CD4-positive, alpha-beta T cell treated with Interleukin-2 at 100 ng/mL for 4 hours (primary cell): ENCODE results near the gene PTPRCAP.
"Not testable (repeated sequence)": the region's sequence is repeated elsewhere in the genome, so short reads cannot be mapped to it uniquely, and the experiment has no call there.

Experiments used
- DNase-seq: peaks from one replicate; pipeline ENCODE4 v3.0.0-alpha.2; 2020; ENCODE audit warnings: low spot score

The PTPRCAP gene

GRCh38 chr11:67437082-67437808 is at the start of gene PTPRCAP:
Gene PTPRCAP (minus strand): TSS chr11:67437682. CDS start chr11:67437619, 63 bp downstream.
- DNase-seq, result peak; percentile 65

GRCh38 chr11:67486481-67487195 is 49.2 kb upstream of the PTPRCAP start:
- DNase-seq, result no peak

DNA sequence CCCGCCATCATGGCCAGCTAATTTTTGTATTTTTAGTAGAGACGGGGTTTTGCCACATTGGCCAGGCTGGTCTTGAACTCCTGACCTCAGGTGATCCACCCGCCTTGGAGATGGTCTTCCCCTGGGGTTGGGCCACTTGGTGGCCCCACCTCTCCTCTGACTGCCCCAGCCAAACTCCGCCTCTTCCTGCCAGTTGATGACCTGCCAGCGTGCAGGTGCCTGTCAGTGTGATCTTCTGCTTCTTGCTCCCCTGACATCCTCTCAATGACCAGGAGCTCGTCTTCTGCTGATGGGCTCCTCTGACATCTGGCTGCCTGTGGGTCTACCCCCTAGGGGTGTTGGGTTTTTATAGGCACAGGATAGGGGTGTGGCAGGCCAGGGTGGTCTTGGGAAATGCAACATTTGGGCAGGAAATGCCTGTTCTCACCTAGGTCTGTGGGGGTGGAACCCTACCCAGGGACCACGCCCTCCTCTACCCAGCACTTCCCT is 48.4 kb upstream of the PTPRCAP start:
- peak; percentile 59 for DNase-seq

GRCh38 chr11:67484847-67485311 is 47.4 kb upstream of the PTPRCAP start:
- DNase-seq, result peak; percentile 62

DNA sequence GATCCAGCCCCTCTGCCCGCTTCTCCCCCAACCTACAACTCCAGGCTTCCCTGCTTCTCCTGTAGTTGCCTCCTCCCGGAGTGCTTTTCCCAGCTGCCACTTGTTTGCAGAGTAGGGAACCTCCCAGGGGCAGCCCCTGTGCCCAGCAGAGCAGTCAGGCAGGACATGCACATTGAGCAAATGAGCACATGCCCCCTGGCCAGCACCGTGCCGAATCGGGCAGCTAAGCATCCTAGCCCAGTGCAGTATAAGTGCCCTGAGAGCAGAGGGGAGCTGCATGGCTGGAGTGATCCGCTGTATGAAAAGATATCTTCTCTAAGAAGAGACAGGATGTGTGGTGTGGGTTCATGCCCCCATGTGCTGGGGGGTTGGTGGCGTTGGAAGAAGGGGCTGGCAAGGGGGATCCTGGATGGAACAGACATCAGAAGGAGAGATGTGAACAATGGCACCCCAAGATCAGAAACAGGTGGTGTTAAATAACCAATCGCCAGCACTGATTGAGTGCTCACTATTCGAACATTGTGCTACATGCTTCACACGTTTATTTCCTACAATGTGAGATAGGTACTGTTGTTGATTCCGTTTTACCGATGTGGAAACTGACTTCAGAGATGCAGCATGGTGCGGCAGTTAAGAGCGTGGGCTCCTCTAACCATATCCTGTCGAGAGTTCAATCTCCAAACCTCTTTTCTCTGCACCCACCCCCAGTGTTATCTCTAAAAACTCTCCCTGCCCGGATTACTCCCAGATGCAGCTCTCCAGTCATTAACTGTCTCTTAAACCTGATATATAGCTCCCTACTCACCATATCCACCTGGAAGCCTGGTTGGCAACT is 46.6 kb upstream of the PTPRCAP start:
- peak; percentile 45 for DNase-seq

- DNase-seq, result peak; percentile 98
These were observed 45.6 kb upstream of the PTPRCAP start, which contains the start of gene AIP for GRCh38 chr11:67482827-67483798. Gene AIP (plus strand): TSS chr11:67483026. CDS start chr11:67483159, 133 bp downstream.

DNA sequence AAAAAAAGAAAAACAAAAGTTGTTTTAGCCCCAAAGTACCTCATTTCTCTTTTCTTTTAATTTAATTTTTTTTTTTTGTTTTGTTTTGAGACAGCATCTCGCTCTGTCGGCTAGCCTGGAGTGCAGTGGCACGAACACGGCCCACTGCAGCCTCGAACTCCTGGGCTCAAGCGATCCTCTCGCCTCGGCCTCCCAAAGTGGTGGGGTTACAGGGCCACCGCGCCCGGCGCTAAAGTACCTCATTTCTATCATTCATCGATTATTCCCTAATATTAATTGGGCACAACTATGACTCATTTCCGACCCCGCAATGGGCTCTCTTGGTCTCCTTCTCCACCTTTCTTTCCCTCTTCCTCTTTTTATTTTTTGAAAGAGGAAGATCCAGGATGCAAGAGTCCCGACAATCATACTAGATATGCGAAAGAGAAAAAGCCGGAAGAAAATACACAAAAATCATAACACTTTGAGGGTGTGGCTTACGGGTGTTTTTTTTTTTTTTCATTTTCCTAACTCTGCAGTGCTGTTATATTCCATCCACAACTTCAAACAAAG is 44.9 kb upstream of the PTPRCAP start:
- DNase-seq, result no peak

GRCh38 chr11:67477344-67478050 is 40.0 kb upstream of the PTPRCAP start:
- not testable (repeated sequence) for DNase-seq

DNA sequence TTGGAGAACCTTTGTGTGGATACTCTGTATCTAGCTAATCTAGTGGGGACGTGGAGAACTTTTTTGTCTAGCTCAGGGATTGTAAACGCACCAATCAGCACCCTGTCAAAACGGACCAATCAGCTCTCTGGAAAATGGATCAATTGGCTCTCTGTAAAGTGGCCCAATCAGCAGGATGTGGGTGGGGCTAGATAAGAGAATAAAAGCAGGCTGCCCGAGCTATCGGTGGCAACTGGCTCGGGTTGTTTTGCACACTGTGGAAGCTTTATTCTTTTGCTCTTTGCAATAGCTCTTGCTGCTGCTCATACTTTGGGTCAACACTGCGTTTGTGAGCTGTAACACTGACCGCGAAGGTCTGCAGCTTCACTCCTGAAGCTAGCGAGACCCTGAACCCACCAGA is 39.2 kb upstream of the PTPRCAP start:
- DNase-seq, result not testable (repeated sequence)

DNA sequence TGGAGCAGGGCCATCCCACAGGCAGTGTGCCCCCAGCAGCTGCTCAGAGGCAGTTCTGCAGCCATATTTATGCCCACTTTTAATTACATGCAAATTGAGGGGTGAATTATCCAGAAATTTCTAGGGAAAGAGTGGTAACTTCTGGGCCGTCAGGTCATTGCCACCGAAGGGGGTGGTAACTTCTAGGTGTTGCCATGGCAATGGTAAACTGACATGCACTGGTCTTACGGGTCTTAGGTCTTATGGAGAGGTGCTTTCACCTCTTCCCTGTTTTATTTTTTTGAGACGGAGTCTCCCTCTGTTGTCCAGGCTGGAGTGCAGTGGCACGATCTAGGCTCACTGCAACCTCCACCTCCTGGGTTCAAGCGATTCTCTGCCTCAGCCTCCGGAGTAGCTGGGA is 35.4 kb upstream of the PTPRCAP start:
- DNase-seq, result no peak

DNA sequence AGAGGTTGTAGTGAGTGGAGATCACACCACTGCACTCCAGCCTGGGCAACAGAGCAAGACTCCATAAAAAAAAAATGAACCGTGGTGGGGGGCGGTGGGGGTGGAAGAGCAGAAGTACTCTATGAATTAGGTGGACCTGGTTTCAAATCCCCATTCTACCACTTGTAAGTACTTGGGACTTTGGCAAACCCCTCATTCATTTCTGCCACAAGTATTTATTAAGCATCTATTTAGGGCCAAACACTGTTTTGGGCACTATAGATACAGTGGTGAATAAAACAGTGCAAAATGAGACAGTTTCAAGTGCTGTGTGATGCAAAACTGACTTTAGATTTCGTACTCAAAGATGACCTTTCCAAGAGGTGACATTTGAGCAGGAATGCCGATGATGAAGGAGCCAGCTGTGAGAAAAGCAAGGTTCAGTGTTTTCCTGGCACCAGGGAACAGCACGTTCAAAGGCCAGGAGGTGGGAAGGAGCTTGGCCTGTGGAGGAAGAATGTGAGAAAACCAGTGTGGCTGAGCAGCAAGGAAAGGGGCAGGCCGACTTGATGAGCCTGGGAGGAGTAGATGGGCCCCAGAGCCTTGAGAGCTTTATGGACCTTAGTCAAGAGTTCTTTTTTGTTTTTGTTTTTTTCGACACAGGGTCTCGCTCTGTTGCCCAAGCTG is 33.0 kb upstream of the PTPRCAP start:
- no peak for DNase-seq

GRCh38 chr11:67469508-67469811 is 32.0 kb upstream of the PTPRCAP start:
- DNase-seq, result no peak

DNA sequence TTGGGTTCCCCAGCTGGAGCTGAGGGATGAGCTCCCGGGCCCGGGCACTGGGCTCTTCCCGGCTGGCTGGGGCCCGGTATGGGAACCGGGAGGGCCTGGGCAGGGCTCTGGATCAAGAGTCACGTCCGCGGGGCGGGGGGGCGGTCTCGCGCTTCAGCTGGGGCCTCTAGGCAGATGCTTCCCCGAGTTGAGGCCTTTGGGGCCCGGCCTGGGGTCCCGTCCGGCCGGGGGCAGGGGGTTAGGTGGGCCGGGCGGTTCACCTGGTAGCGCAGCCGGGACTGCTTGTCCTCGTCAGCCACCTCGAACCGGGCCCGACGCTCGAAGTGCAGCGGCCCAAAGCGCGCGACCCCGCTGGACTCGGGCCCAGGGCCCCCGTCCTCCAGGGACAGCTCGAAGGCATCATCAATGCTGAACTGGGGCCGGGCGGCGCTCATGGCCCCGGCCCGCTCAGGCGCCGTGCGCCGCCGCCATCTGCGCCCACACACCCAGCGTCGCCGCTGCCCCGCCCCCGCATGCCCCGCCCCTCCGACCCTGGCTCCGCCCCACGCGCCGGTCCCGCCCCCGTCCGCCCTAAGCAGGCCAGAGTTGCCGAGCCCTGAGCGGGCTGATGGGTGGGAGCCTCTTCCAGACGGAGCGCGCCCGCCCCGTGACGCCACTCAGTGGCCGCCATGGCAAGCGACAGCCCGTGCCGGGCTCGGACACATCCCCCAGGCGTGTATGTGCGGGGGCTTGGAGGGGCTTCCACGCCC is 31.5 kb upstream of the PTPRCAP start, which contains the start of gene TMEM134:
TSS of gene TMEM134 (minus strand) at position 493 of the 749 bp plus-strand sequence. CDS start at position 434, 59 bp downstream.
- peak; percentile 93 for DNase-seq

- no peak for DNase-seq
These were observed 30.9 kb upstream of the PTPRCAP start for GRCh38 chr11:67468456-67468758.

DNA sequence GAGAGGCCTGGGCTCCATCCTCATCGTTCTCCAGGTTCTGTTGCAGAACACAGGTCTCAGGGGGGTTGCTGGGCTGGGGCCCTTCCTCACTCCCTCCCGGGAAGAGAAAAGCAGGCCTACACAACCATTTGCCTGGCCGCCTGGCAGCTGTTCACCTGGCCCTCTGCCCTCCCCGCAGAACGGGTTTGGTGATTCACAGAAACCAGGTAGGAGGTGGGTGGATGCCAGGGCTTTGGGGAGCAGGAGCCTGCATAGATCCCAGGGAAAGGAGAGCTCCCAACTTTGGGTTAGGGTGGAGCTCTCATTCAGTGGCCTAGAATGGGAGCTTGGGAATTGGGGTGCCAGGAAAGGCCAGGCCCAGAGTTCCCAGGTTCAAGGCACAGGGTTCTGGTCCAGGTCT is 30.6 kb upstream of the PTPRCAP start:
- no peak for DNase-seq

DNA sequence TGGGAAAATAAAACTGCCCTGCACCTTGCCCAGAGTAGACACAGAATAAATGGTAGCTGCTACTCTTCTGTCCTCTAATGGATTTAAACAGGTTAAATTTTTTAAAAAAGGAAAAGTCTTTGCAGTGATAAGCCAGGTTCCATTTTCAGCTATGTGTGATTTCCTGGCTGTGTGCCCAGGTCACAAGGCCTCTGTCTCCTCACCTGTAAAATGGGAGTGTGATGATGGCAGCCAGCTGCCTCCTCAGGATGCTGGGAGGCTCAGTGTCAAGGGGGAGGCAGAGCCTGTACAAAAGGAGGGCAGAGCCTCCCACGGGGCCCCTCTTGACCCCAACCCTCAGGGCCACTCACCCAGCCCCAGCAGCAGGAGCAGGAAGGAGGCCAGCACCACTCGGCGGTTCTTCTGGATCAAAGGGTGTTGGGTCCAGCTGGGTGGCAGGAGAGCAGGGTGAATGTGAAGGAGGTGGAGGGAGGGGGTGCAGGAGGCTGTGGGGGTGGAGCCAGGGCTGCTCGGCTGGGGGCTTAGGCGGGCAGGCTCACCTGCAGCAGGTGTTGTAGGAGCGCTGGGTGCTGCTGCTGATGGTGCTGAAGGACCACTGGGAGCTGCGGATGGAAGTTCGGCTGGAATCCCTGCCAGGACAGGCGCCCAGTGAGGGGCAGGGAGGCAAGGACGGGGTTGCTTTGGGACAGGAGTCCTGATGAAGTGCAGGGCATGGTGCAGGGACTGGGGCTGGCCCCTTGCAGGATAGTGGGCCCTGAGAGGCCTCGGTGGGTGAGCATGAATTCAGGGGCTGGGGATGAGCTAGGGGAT is 29.7 kb upstream of the PTPRCAP start:
- no peak for DNase-seq

- no peak for DNase-seq
These were observed 28.9 kb upstream of the PTPRCAP start for GRCh38 chr11:67466367-67466766.

DNA sequence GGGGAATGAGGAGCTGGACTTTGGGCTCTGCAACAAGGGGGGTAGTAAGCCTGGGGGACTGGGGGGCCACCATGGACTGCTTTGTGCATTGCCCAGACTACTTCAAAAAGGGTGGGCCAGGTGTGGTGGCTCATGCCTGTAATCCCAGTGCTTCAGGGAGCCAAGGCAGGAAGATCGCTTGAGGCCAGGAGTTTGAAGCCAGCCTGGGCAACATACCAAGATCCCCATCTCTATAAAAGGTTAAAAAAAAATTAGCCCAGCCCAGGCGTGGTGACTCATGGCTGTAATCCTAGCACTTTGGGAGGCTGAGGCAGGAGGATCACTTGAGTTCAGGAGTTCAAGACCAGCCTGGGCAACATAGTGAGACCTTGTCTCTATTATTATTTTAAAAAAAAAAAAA is 28.0 kb upstream of the PTPRCAP start:
- DNase-seq, result not testable (repeated sequence)
